Suppressor macrophage treated with lipopolysaccharide for 4 hours (primary cell): ENCODE data around the gene SYT1.
"Not testable (repeated sequence)": the region's sequence is repeated elsewhere in the genome, so short reads cannot be mapped to it uniquely, and the experiment has no call there.

ENCODE experiments used
- DNase-seq: peaks from one replicate; pipeline ENCODE4 v3.0.0-alpha.2; 2020

SYT1 gene

GRCh38 chr12:79415321-79415720 lies 550.7 kb downstream of the SYT1 start:
- DNase-seq, result no peak

GRCh38 chr12:79415746-79416435 lies 551.3 kb downstream of the SYT1 start:
- no peak for DNase-seq

- no peak for DNase-seq
Measured at GRCh38 chr12:79420146-79420618, 555.6 kb downstream of the SYT1 start.

- DNase-seq, result no peak
Measured at GRCh38 chr12:79421236-79421740, 556.7 kb downstream of the SYT1 start.

GRCh38 chr12:79422060-79422812 lies 557.7 kb downstream of the SYT1 start:
- no peak for DNase-seq

GRCh38 chr12:79423560-79423959 lies 559.0 kb downstream of the SYT1 start:
- DNase-seq, result no peak

GRCh38 chr12:79424109-79424721 lies 559.6 kb downstream of the SYT1 start:
- no peak for DNase-seq

- no peak for DNase-seq
Measured at GRCh38 chr12:79426121-79426520, 561.5 kb downstream of the SYT1 start.

GRCh38 chr12:79426744-79427143 lies 562.2 kb downstream of the SYT1 start:
- not testable (repeated sequence) for DNase-seq

- no peak for DNase-seq
Measured at GRCh38 chr12:79433465-79434072, 569.0 kb downstream of the SYT1 start.

- DNase-seq, result no peak
Measured at GRCh38 chr12:79434561-79434960, 570.0 kb downstream of the SYT1 start.

- no peak for DNase-seq
Measured at GRCh38 chr12:79435742-79436141, 571.2 kb downstream of the SYT1 start.

GRCh38 chr12:79438480-79439174 lies 574.1 kb downstream of the SYT1 start:
- no peak for DNase-seq

GRCh38 chr12:79439175-79439825 lies 574.7 kb downstream of the SYT1 start:
- no peak for DNase-seq

- no peak for DNase-seq
Measured at GRCh38 chr12:79441534-79441933, 577.0 kb downstream of the SYT1 start.

GRCh38 chr12:79442396-79442795 lies 577.8 kb downstream of the SYT1 start:
- no peak for DNase-seq

GRCh38 chr12:79444089-79444488 lies 579.5 kb downstream of the SYT1 start:
- no peak for DNase-seq

GRCh38 chr12:79448816-79449215 lies 584.2 kb downstream of the SYT1 start:
- no peak for DNase-seq

- no peak for DNase-seq
Measured at GRCh38 chr12:79451365-79451764, 586.8 kb downstream of the SYT1 start.

- DNase-seq, result no peak
Measured at GRCh38 chr12:79451978-79452377, 587.4 kb downstream of the SYT1 start.

GRCh38 chr12:79452906-79453305 lies 588.3 kb downstream of the SYT1 start:
- DNase-seq, result no peak

- no peak for DNase-seq
Measured at GRCh38 chr12:79453820-79454219, 589.2 kb downstream of the SYT1 start.
